Spinal cord (tissue), 10 donors: Measurements from ENCODE around the gene USP22. TPM values are rescaled to one million over a fixed set of nuclear protein-coding genes. Genes with fewer than 3 reads are reported as not detected.

Experiments used
- DNase-seq, 6 donors: peaks; one replicate each; pipeline versions ENCODE4 v3.0.0 to v3.0.0-alpha.2; 2013 to 2015; ENCODE audit warnings: low spot score in 6 of 6, low read depth in 4 of 6
- H3K27ac ChIP-seq: one replicate; pipeline ENCODE4 v1.5.1; 2013; ENCODE audit warnings: low read depth, low read length, control low read depth
- H3K27me3 ChIP-seq: one replicate; pipeline ENCODE4 v1.6.1; 2013; ENCODE audit warnings: low read length; ENCODE audit not compliant: control insufficient read depth, insufficient read depth
- H3K36me3 ChIP-seq: one replicate; pipeline ENCODE4 v1.6.1; 2013; ENCODE audit warnings: low read length; ENCODE audit not compliant: control insufficient read depth, insufficient read depth
- H3K4me1 ChIP-seq: one replicate; pipeline ENCODE4 v1.6.1; 2013; ENCODE audit warnings: low read length; ENCODE audit not compliant: control insufficient read depth, insufficient read depth
- H3K4me3 ChIP-seq: one replicate; pipeline ENCODE4 v1.5.1; 2013; ENCODE audit warnings: low read depth, low read length, control low read depth
- H3K9me3 ChIP-seq: one replicate; pipeline ENCODE4 v1.6.1; 2013; ENCODE audit warnings: low read length; ENCODE audit not compliant: control insufficient read depth, insufficient read depth
- WGBS: methylation state at CpG from one replicate; pipeline ENCODE4 v1.1.5; 2013; ENCODE audit warnings: missing lambda C conversion rate; ENCODE audit not compliant: insufficient coverage; 5-methylcytosine and 5-hydroxymethylcytosine counted together
- polyA plus RNA-seq, 2 donors: library from polyadenylated mRNA; unstranded; fragments of 120-200 nt; gene quantifications; one replicate each; pipeline ENCODE4 v1.2.1, GENCODE V29; 2013; ENCODE audit not compliant: insufficient read length in 2 of 2
- total RNA-seq, 2 donors: library from RNA; depleted of rRNA in 1 of 2; stranded (reverse); fragments of 120-200 nt in 1 of 2; fragments of >200 nt in 1 of 2; gene quantifications; one replicate each; pipeline versions ENCODE4 v1.2.3 to v1.2.4, GENCODE V29; 2013 to 2014
- donor health status: healthy.

USP22 gene
- total and polyA plus RNA-seq, 4 donors: 192 to 331 (median 279) TPM

DNA sequence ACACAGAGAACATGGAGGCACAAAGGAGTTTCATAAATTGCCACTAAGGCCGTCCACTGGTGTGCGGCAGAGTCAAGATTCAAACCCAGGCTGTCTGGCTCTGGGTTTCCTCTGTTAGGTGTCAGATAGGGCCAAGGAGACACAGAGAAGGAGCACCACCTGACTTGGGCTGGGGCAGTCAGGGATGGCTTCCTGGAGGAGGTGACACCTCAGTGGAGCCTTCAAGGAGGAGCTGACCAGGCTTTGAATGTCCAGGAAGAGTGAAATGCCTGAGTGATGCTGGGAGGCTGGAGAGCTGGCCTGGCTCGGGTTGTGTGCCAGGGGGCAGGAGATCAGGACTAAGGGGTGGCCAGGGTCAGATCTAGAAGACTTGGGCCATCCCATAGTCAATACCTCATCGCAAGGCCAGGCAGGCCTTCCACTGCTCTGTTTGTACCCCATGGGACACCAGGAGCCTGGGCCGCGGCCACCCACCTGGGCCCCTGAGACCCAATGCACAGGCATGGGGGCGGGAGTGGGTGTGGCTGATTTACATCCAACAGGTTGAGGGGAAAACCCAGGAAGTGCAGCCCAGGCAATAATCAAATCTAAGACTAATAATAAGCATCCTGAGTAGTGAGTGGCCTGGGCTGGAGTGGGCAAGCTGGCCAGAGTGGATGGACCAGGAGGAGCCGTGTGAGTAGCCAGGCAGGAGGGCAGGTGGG lies 73.7 kb downstream of the USP22 start:
- Histone ChIP-seq H3K9me3 (no peaks in the 10 kb centered on the region), H3K27me3 (no peaks in the 10 kb centered on the region), H3K4me3 (no peak overlapping the region), H3K27ac (no peak overlapping the region), H3K36me3 (no peaks in the 10 kb centered on the region), H3K4me1 (no peaks in the 10 kb centered on the region)
- DNase-seq: no peak
- 96% methylated on average over 6 of the region's 8 CpGs for WGBS

DNA sequence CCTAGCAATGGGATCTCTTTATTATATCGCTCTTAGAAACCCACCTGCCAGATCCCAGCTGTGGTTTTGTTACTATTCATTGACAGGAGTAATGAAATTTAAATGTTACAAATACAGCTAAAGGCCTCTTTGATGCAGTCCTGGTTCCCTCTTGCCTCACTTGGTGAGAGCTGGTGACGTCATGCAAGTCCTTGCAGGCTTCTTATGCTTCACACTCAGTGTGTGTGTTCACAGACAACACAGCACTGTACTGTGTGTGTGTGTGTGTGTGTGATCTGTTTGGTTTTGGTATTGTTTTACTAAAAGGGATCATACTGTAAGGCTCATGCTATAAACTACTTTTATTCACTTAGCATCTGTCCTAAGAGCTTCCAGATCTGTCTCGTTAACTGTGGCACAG lies 75.0 kb downstream of the USP22 start:
- 50% methylated on average over 1 of the region's 3 CpGs for WGBS
- Histone ChIP-seq H3K36me3 (no peaks in the 10 kb centered on the region), H3K27ac (no peak overlapping the region), H3K9me3 (no peaks in the 10 kb centered on the region), H3K4me1 (no peaks in the 10 kb centered on the region), H3K27me3 (no peaks in the 10 kb centered on the region), H3K4me3 (no peak overlapping the region)
- peak in 1 of 6 donors; percentile 17 for DNase-seq

DNA sequence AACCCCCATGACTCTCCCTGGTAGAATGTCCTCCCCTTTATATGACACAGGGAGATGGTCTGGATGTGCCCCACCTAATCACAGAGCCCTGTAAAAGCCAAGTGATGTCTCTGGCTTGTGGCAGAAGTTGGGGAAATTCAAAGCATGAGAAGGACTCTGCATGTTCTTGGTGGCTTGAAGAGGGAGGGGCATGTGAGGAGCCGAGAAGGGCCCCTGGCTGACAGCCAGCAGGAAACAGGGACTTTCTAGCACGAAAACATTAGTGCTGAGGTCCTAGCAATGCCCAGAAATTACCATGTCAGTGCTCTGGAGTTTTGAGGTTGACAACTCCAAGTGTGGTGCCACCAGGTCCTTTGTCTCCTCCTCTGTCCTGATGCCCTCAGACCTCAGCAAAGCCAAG lies 75.9 kb downstream of the USP22 start:
- Histone ChIP-seq H3K27ac (no peak overlapping the region), H3K4me3 (no peak overlapping the region), H3K4me1 (no peaks in the 10 kb centered on the region), H3K9me3 (no peaks in the 10 kb centered on the region), H3K27me3 (no peaks in the 10 kb centered on the region), H3K36me3 (no peaks in the 10 kb centered on the region)
- WGBS: 48% methylated on average over 2 of the region's 2 CpGs
- DNase-seq: no peak

DNA sequence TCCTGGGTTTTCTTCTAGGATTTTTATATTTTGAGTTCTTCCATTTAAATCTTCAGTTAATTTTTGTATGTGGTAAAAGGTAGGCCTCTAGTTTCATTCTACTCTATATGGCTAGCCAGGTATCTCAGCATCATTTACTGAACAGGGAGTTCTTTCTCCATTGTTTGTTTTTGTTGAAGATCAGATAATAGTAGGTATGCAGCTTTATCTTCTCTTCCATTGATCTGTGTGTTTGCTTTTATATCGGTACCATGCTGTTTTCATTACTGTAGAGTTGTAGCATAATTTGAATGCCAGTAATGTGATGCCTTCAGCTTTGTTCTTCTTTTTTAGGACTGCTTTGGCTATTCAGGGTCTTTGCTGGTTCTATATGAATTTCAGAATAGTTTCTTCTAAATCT lies 77.3 kb downstream of the USP22 start:
- H3K27ac ChIP-seq: no peak overlapping the region
- no peaks in the 10 kb centered on the region for H3K4me1 ChIP-seq
- DNase-seq: no peak
- no peaks in the 10 kb centered on the region for H3K27me3 ChIP-seq
- no CpG with 5 or more reads among the region's 1 CpG for WGBS
- H3K9me3 ChIP-seq: no peaks in the 10 kb centered on the region
- no peak overlapping the region for H3K4me3 ChIP-seq
- no peaks in the 10 kb centered on the region for H3K36me3 ChIP-seq

DNA sequence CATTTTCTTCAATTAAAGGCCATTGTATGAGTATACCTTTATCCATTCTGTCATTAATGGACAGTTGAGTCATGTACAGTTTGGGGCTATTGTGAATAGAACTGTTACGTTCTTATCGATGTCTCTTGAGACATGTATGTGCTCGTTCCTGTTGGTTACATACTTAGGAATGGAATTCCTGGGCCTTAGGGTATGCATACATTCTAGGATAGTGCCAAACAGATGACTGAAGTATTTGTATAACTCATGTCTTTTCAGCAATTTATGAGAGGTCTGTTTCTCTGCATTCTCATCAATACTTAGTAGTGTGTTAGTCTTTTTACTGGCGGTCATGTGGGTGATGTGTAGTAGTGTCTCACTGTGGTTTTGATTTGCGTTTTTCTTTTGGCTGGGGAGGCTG lies 81.2 kb downstream of the USP22 start:
- H3K4me1 ChIP-seq: no peaks in the 10 kb centered on the region
- H3K9me3 ChIP-seq: no peaks in the 10 kb centered on the region
- no peak overlapping the region for H3K27ac ChIP-seq
- no peak for DNase-seq
- no peaks in the 10 kb centered on the region for H3K27me3 ChIP-seq
- H3K36me3 ChIP-seq: no peaks in the 10 kb centered on the region
- no peak overlapping the region for H3K4me3 ChIP-seq
- 84% methylated on average over 3 of the region's 5 CpGs for WGBS

DNA sequence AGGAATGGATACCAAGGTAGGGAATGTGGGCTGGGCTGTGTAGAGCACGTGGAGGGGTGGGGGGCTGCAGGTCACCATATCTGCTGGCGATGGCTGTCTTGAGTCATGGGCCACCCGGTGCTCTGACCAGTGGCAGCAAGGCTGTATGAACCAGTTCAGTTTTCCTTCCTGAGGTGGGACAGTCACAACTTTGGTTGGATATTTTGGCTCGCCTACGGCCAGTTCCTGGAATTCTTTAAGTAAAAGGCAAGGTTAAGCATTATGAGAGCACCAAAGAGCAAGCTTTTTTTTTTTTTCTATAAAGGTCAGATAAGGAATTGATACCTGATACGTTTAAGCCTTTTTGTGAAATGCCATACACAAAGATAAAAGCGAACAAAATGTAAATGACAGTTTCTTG lies 81.9 kb downstream of the USP22 start:
- 91% methylated on average over 3 of the region's 7 CpGs for WGBS
- no peak overlapping the region for H3K4me3 ChIP-seq
- no peaks in the 10 kb centered on the region for H3K27me3 ChIP-seq
- no peaks in the 10 kb centered on the region for H3K9me3 ChIP-seq
- no peaks in the 10 kb centered on the region for H3K4me1 ChIP-seq
- H3K27ac ChIP-seq: no peak overlapping the region
- H3K36me3 ChIP-seq: no peaks in the 10 kb centered on the region
- DNase-seq: no peak

DNA sequence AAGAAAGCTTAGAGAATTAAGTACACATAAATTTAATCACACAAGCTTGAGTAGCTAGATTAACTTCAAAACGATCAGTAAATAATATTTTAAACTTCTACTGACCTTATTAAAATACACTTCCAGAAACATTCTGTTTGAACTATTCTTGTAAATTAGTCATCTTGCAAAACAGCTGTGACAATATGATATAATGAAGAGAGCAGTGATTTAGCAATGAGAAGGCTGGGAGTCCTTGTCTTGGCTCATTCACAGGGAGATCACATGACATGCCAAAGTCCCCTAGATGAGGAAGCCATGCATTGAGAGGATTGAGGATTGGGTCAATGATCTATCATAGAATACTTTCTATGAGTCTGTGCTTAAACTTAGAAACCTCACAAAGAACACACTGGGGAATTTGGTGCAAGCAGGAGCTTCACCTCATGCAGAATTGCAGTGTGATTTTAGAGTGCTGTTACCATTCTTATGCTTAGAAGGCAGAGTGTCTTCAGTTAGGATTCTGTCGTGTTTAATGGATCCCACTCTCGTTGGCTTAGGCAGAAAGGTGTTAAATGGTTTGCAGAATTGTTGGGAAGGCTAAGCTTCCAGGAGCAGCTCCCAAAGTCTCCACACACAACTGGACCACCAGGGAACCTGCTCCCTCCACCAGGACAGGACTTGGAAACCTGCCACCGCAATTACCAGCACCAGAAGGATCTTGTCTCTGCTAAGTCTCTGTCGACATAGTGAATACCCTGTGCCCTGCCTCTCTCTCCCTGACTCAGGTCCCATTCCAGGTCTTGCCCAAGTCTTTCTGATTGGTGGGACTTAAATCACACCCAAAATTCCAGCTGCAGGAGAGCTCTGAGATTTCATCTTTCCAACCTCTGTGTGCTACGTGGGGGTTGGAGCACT lies 87.1 kb downstream of the USP22 start:
- Histone ChIP-seq H3K4me1 (no peaks in the 10 kb centered on the region), H3K4me3 (no peak overlapping the region), H3K27ac (no peak overlapping the region), H3K9me3 (no peaks in the 10 kb centered on the region), H3K36me3 (no peaks in the 10 kb centered on the region), H3K27me3 (no peaks in the 10 kb centered on the region)
- 67% methylated on average over 2 of the region's 6 CpGs for WGBS
- DNase-seq: no peak

DNA sequence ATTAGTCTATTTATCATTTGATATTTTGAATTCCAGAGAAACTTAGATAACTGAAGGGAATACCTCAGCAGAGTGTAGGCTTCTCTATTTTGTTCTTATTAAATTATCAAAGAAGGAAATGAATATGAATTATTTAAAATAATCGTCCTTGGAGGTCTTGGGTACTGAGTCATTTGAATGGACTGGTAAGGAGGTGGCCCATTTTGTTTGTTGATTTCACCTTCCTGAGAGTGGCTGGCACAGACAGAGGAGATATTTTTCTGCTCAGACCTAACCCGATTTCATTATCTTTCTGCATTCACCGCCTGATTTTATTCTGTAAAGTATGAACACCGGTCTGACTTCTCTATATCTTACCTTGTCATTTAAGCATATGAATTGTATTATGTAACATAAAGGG lies 88.0 kb downstream of the USP22 start:
- no peak overlapping the region for H3K4me3 ChIP-seq
- no peaks in the 10 kb centered on the region for H3K4me1 ChIP-seq
- DNase-seq: no peak
- no peaks in the 10 kb centered on the region for H3K9me3 ChIP-seq
- H3K27me3 ChIP-seq: no peaks in the 10 kb centered on the region
- H3K27ac ChIP-seq: no peak overlapping the region
- WGBS: no CpG with 5 or more reads among the region's 4 CpGs
- no peaks in the 10 kb centered on the region for H3K36me3 ChIP-seq

DNA sequence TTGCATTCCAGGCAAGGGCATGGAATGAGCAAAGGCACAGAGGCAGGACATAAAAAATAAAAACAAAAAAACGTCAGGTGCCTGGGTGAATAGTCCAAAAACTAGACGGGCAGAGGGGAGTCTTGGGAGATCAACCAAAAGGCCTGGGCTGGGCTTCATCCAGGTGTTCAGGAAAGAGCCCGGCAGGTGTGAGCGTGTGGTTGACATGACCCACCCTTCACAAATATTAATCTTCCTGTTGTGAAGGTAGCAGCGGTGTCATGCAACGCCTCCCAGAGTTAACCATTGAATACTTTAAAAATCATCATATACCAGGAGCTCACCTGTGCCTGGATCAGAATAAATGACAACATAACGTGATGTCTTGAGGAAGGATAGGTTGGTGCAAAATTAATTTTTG lies 90.6 kb downstream of the USP22 start:
- Histone ChIP-seq H3K27ac (no peak overlapping the region), H3K36me3 (no peaks in the 10 kb centered on the region), H3K4me3 (no peak overlapping the region), H3K9me3 (no peaks in the 10 kb centered on the region), H3K4me1 (no peaks in the 10 kb centered on the region), H3K27me3 (no peaks in the 10 kb centered on the region)
- 57% methylated on average over 2 of the region's 7 CpGs for WGBS
- no peak for DNase-seq
